Neural cell (in vitro differentiated cells): ENCODE data around the gene SLIT3. TPM values are rescaled to one million over a fixed set of nuclear protein-coding genes. Genes with fewer than 3 reads are reported as not detected.

ENCODE experiments used
- H2AFZ ChIP-seq: fragments of 200-600, 300-800 bp; sonication (generic), shearing (Covaris generic); 2 replicates; pipeline ENCODE4 v1.6.0; 2014; ENCODE audit warnings: low read depth, mild to moderate bottlenecking, antibody characterized with exemption, low read length, moderate library complexity
- H3F3A ChIP-seq: fragments of 200-600 bp; shearing (Covaris generic); 2 replicates; pipeline ENCODE4 v1.6.1; 2016; ENCODE audit warnings: mild to moderate bottlenecking, moderate library complexity, mixed read lengths, antibody characterized with exemption, low read length; ENCODE audit not compliant: insufficient read depth, poor library complexity, severe bottlenecking
- H3K27ac ChIP-seq: fragments of 200-600, 300-800 bp; sonication (generic), shearing (Covaris generic); 2 replicates; pipeline ENCODE4 v1.5.1; 2014; ENCODE audit warnings: mild to moderate bottlenecking, low read length, moderate library complexity
- H3K27me3 ChIP-seq: fragments of 300-800, 200-600 bp; sonication (generic), shearing (Covaris generic); 2 replicates; pipeline ENCODE4 v1.6.0; 2014; ENCODE audit warnings: mild to moderate bottlenecking, low read depth, low read length, moderate library complexity; ENCODE audit not compliant: insufficient read depth
- H3K36me3 ChIP-seq: fragments of 300-800, 200-600 bp; sonication (generic), shearing (Covaris generic); 2 replicates; pipeline ENCODE4 v1.5.1; 2014; ENCODE audit warnings: mild to moderate bottlenecking, antibody characterized with exemption, low read length, moderate library complexity; ENCODE audit not compliant: insufficient read depth
- H3K4me2 ChIP-seq: fragments of 300-800, 200-600 bp; sonication (generic), shearing (Covaris generic); 2 replicates; pipeline ENCODE4 v1.6.0; 2014; ENCODE audit warnings: mild to moderate bottlenecking, low read length
- H3K4me3 ChIP-seq: fragments of 300-800, 200-600 bp; sonication (generic), shearing (Covaris generic); 2 replicates; pipeline ENCODE4 v1.5.1; 2014; ENCODE audit warnings: mild to moderate bottlenecking, low read length, moderate library complexity
- H3K79me2 ChIP-seq: fragments of 200-600 bp; shearing (Covaris generic); replicated peaks from 2 replicates; pipeline ENCODE4 v1.6.0; 2014; ENCODE audit warnings: mild to moderate bottlenecking, low read length, moderate library complexity; ENCODE audit not compliant: insufficient read depth
- H3K9ac ChIP-seq: fragments of 300-800, 200-600 bp; sonication (generic), shearing (Covaris generic); 2 replicates; pipeline ENCODE4 v1.6.1; 2016; ENCODE audit warnings: mild to moderate bottlenecking, low read length, mixed read lengths
- H3K9me2 ChIP-seq: fragments of 200-600 bp; shearing (Covaris generic); 2 replicates; pipeline ENCODE4 v1.6.1; 2016; ENCODE audit warnings: mild to moderate bottlenecking, low read length, mixed read lengths; ENCODE audit not compliant: insufficient read depth
- H3K9me3 ChIP-seq: fragments of 200-600, 300-800 bp; sonication (generic), shearing (Covaris generic); 2 replicates; pipeline ENCODE4 v1.6.1; 2016; ENCODE audit warnings: mild to moderate bottlenecking, mixed run types, low read length, moderate library complexity, mixed read lengths
- H4K20me1 ChIP-seq: fragments of 200-600 bp; shearing (Covaris generic); 2 replicates; pipeline ENCODE4 v1.6.1; 2016; ENCODE audit warnings: mild to moderate bottlenecking, mixed run types; ENCODE audit not compliant: insufficient read depth
- EP300 ChIP-seq: fragments of 450-650 bp; conservative IDR thresholded peaks from 2 replicates; pipeline ENCODE4 v1.6.1; 2014; ENCODE audit warnings: antibody characterized with exemption, mild to moderate bottlenecking, moderate library complexity; ENCODE audit not compliant: poor library complexity, severe bottlenecking
- EZH2 ChIP-seq: fragments of 200-600, 300-800 bp; shearing (Covaris generic), sonication (generic); IDR thresholded peaks from 2 replicates; pipeline ENCODE4 v1.6.1; 2014; ENCODE audit warnings: antibody characterized with exemption, low read length, borderline replicate concordance, mild to moderate bottlenecking; ENCODE audit not compliant: insufficient read depth, poor library complexity, severe bottlenecking
- MXI1 ChIP-seq: fragments of 450-650 bp; conservative IDR thresholded peaks from 2 replicates; pipeline ENCODE4 v1.6.1; 2014; ENCODE audit warnings: antibody characterized with exemption, mild to moderate bottlenecking; ENCODE audit not compliant: poor library complexity, severe bottlenecking
- POLR2AphosphoS5 ChIP-seq: IDR thresholded peaks from 2 replicates; pipeline ENCODE4 v1.6.1; 2012
- RAD21 ChIP-seq: fragments of 450-650 bp; conservative IDR thresholded peaks from 2 replicates; pipeline ENCODE4 v1.6.1; 2014; ENCODE audit warnings: antibody characterized with exemption, mild to moderate bottlenecking, moderate library complexity
- SMC3 ChIP-seq: fragments of 450-650 bp; conservative IDR thresholded peaks from 2 replicates; pipeline ENCODE4 v1.6.1; 2014; ENCODE audit warnings: antibody characterized with exemption, mild to moderate bottlenecking, moderate library complexity; ENCODE audit not compliant: poor library complexity
- TAF1 ChIP-seq: IDR thresholded peaks from 2 replicates; pipeline ENCODE4 v1.6.1; 2012; ENCODE audit warnings: low read depth
- polyA plus RNA-seq: library from polyadenylated mRNA; depleted of rRNA; stranded (reverse); fragments of >200 nt; gene quantifications from 2 replicates; pipeline ENCODE4 v1.2.3, GENCODE V29; 2014
- TF ChIP-seq, protein P1 (sequence below): fragments of 450-650 bp; IDR thresholded peaks from 2 replicates; pipeline ENCODE4 v1.5.1; 2014; ENCODE audit warnings: antibody characterized with exemption, mild to moderate bottlenecking, moderate library complexity; ENCODE audit not compliant: poor library complexity, severe bottlenecking
- TF ChIP-seq, protein P2 (sequence below): IDR thresholded peaks from 2 replicates; pipeline ENCODE4 v1.6.1; 2012; ENCODE audit warnings: borderline replicate concordance

Gene SLIT3
- polyA plus RNA-seq, 1 donor from 2014 or later = 1.2 TPM

DNA sequence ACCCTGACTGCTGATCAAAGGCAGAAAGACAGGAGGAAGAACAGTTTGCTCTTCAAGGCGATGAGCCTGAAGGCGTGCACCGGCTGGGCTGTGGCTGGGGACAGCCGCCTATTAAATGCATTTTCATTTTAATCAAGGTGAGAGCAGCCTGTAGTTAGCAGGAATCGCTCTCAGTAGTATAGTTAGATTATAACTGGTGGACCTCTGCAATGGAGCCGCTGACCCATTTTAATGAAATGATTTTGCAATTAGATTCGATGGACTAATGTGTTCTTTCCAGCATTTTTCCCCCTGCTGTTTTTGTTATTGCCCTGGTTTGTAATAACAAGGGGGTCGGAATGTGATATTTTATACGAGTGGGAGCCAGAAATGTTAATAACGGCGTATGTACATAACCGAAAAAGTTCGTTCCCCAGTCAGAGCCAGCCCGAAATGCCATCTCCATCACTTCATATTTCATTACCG, 535.8 kb downstream of the SLIT3 start:
- no peak for TF ChIP-seq TAF1
- no peak for TF ChIP-seq MXI1
- TF ChIP-seq EP300 = no peak
- no peak for TF ChIP-seq POLR2AphosphoS5
- TF ChIP-seq EZH2 = no peak
- Histone ChIP-seq H2AFZ (no peak overlapping the region), H3K27me3 (no peaks in the 10 kb centered on the region), H3K9ac (no peak overlapping the region), H4K20me1 (no peaks in the 10 kb centered on the region), H3K9me2 (no peaks in the 10 kb centered on the region), H3K4me3 (no peak overlapping the region), H3F3A (no peaks in the 10 kb centered on the region), H3K36me3 (no peaks in the 10 kb centered on the region), H3K9me3 (peaks cover 4% of the 10 kb centered on the region), H3K27ac (no peak overlapping the region), H3K4me2 (no peak overlapping the region), H3K79me2 (no peaks in the 10 kb centered on the region)

DNA sequence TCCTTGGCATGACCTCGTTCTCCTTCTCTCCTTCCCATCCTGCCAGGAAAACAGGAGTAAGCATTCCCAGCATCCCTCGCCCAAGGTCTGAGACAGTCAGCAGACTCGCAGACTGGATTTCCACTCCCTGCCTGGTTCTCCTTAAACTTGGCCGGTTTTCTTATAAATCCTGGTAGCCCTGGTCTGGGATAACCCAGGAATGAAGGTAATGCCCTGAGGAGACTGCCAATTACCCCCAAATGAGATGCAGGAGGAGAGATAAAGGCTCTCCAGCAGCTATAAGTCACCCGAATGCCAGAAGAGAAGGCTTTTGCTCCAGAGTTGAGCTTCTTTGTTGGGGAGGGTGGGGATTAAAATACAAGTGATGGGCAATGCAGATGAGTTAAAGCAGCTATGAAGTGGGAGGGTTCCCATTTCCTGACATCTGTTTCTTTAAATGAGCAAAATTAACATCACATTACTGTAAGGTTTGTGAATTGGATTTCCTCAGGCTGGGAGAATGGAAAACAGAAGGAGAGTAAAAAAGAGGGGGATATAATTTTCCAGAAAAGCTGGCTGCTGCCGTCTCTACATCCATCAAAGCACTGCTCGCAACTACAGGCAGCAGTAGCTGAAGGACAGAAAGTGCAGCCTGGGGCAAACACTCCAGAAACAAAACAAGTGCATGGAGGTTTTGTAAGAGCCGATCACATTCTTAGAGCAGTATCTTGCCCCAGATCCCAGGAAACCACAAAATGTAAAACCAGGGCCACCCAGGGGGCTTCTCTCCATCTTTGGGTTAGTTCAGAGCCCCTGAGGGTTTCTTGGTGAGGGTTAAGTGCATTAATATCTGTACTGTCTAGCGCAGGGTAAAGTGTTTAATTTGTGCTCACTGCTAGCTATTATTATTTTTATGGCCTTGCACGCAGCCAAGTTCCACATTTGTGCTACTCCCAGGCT, 544.2 kb downstream of the SLIT3 start:
- TF ChIP-seq, protein P1, sequence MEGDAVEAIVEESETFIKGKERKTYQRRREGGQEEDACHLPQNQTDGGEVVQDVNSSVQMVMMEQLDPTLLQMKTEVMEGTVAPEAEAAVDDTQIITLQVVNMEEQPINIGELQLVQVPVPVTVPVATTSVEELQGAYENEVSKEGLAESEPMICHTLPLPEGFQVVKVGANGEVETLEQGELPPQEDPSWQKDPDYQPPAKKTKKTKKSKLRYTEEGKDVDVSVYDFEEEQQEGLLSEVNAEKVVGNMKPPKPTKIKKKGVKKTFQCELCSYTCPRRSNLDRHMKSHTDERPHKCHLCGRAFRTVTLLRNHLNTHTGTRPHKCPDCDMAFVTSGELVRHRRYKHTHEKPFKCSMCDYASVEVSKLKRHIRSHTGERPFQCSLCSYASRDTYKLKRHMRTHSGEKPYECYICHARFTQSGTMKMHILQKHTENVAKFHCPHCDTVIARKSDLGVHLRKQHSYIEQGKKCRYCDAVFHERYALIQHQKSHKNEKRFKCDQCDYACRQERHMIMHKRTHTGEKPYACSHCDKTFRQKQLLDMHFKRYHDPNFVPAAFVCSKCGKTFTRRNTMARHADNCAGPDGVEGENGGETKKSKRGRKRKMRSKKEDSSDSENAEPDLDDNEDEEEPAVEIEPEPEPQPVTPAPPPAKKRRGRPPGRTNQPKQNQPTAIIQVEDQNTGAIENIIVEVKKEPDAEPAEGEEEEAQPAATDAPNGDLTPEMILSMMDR = no peak
- TF ChIP-seq POLR2AphosphoS5 (no peak), EZH2 (no peak), RAD21 (no peak), TAF1 (no peak), MXI1 (no peak), SMC3 (no peak), EP300 (no peak)
- TF ChIP-seq, protein P2, sequence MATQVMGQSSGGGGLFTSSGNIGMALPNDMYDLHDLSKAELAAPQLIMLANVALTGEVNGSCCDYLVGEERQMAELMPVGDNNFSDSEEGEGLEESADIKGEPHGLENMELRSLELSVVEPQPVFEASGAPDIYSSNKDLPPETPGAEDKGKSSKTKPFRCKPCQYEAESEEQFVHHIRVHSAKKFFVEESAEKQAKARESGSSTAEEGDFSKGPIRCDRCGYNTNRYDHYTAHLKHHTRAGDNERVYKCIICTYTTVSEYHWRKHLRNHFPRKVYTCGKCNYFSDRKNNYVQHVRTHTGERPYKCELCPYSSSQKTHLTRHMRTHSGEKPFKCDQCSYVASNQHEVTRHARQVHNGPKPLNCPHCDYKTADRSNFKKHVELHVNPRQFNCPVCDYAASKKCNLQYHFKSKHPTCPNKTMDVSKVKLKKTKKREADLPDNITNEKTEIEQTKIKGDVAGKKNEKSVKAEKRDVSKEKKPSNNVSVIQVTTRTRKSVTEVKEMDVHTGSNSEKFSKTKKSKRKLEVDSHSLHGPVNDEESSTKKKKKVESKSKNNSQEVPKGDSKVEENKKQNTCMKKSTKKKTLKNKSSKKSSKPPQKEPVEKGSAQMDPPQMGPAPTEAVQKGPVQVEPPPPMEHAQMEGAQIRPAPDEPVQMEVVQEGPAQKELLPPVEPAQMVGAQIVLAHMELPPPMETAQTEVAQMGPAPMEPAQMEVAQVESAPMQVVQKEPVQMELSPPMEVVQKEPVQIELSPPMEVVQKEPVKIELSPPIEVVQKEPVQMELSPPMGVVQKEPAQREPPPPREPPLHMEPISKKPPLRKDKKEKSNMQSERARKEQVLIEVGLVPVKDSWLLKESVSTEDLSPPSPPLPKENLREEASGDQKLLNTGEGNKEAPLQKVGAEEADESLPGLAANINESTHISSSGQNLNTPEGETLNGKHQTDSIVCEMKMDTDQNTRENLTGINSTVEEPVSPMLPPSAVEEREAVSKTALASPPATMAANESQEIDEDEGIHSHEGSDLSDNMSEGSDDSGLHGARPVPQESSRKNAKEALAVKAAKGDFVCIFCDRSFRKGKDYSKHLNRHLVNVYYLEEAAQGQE = no peak
- Histone ChIP-seq H3K9me3 (no peaks in the 10 kb centered on the region), H3K4me3 (no peak overlapping the region), H2AFZ (no peak overlapping the region), H3K4me2 (no peak overlapping the region), H3K27me3 (no peaks in the 10 kb centered on the region), H4K20me1 (no peaks in the 10 kb centered on the region), H3K27ac (no peak overlapping the region), H3K9ac (no peak overlapping the region), H3K79me2 (no peaks in the 10 kb centered on the region), H3K36me3 (no peaks in the 10 kb centered on the region), H3K9me2 (no peaks in the 10 kb centered on the region), H3F3A (no peaks in the 10 kb centered on the region)
